ENCODE results near the gene STARD7. TPM values are rescaled to one million over a fixed set of nuclear protein-coding genes. Genes with fewer than 3 reads are reported as not detected.

The STARD7 gene
- total and polyA plus RNA-seq, 10 of the 15 experiments (the other 5 are each of a cell fraction or from before 2014, with no cell fraction given) = 85.4 to 237 (median 153) TPM

- TF ChIP-seq, protein P1, sequence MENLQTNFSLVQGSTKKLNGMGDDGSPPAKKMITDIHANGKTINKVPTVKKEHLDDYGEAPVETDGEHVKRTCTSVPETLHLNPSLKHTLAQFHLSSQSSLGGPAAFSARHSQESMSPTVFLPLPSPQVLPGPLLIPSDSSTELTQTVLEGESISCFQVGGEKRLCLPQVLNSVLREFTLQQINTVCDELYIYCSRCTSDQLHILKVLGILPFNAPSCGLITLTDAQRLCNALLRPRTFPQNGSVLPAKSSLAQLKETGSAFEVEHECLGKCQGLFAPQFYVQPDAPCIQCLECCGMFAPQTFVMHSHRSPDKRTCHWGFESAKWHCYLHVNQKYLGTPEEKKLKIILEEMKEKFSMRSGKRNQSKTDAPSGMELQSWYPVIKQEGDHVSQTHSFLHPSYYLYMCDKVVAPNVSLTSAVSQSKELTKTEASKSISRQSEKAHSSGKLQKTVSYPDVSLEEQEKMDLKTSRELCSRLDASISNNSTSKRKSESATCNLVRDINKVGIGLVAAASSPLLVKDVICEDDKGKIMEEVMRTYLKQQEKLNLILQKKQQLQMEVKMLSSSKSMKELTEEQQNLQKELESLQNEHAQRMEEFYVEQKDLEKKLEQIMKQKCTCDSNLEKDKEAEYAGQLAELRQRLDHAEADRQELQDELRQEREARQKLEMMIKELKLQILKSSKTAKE (IDR thresholded peaks at IDR 0.05; ENCODE audit: low read depth, poor library complexity, severe bottlenecking) = peak; percentile 18
- TF ChIP-seq STAT1 (conservative IDR thresholded peaks at IDR 0.05) = no peak
- TF ChIP-seq ATF7 (IDR thresholded peaks at IDR 0.05; ENCODE audit: low read depth) = peak; percentile 56
- TF ChIP-seq JUND (IDR thresholded peaks at IDR 0.05; ENCODE audit: low read depth, low read length) = no peak
- TF ChIP-seq GATAD2B (conservative IDR thresholded peaks at IDR 0.05; ENCODE audit: low read depth) = peak; percentile 98
- 0 out of 2 replicates have a peak, but pooled peaks have one; percentile 48 for TF ChIP-seq POLR2AphosphoS2 (IDR thresholded peaks at IDR 0.05; ENCODE audit: low read depth, low read length)
- peak; percentile 83 for TF ChIP-seq HDGF (IDR thresholded peaks at IDR 0.05)
- 0 out of 2 replicates have a peak, but pooled peaks have one; percentile 36 for TF ChIP-seq RCOR1 (conservative IDR thresholded peaks at IDR 0.05; ENCODE audit: low read depth, low read length)
- TF ChIP-seq ZBED1 (IDR thresholded peaks at IDR 0.05; ENCODE audit: borderline replicate concordance) = 0 out of 2 replicates have a peak, but pooled peaks have one; percentile 35
- TF ChIP-seq SMAD1 (IDR thresholded peaks at IDR 0.05; ENCODE audit: low read depth, partially characterized antibody) = peak; percentile 54
- TF ChIP-seq NBN (IDR thresholded peaks at IDR 0.05) = peak; percentile 66
- TF ChIP-seq, protein P2, sequence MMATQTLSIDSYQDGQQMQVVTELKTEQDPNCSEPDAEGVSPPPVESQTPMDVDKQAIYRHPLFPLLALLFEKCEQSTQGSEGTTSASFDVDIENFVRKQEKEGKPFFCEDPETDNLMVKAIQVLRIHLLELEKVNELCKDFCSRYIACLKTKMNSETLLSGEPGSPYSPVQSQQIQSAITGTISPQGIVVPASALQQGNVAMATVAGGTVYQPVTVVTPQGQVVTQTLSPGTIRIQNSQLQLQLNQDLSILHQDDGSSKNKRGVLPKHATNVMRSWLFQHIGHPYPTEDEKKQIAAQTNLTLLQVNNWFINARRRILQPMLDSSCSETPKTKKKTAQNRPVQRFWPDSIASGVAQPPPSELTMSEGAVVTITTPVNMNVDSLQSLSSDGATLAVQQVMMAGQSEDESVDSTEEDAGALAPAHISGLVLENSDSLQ (IDR thresholded peaks at IDR 0.05) = peak; percentile 44; the same call in 1 of the 2 replicates
- peak; percentile 59 for TF ChIP-seq CHD2 (IDR thresholded peaks at IDR 0.05; ENCODE audit: borderline replicate concordance, low read depth, low read length)
- TF ChIP-seq HCFC1 (IDR thresholded peaks at IDR 0.05; ENCODE audit: low read length) = 0 out of 2 replicates have a peak, but pooled peaks have one; percentile 6
- peak; percentile 48 to 64; a peak in 2 of 4 replicates for TF ChIP-seq EP300 (IDR thresholded peaks at IDR 0.05; ENCODE audit: borderline replicate concordance in 1 of 2, control insufficient read depth in 1 of 2, low read depth in 2 of 2, low read length in 2 of 2)
- no peak for TF ChIP-seq JUNB (IDR thresholded peaks at IDR 0.05)
- TF ChIP-seq ESRRA (IDR thresholded peaks at IDR 0.05; ENCODE audit: low read length) = 0 out of 2 replicates have a peak, but pooled peaks have one; percentile 39
- TF ChIP-seq BHLHE40 (IDR thresholded peaks at IDR 0.05; ENCODE audit: borderline replicate concordance in 1 of 2, low read depth in 2 of 2, low read length in 1 of 2) = peak; percentile 42 to 53; a peak in 2 of 4 replicates
- peak; percentile 51 for TF ChIP-seq SMARCA5 (IDR thresholded peaks at IDR 0.05)
- no peak for TF ChIP-seq YY1 (IDR thresholded peaks at IDR 0.05; ENCODE audit: low read depth, low read length)
- TF ChIP-seq TAF1 (IDR thresholded peaks at IDR 0.05; ENCODE audit: borderline replicate concordance, low read depth, low read length) = no peak
- TF ChIP-seq NFXL1 (IDR thresholded peaks at IDR 0.05; ENCODE audit: borderline replicate concordance) = no peak
- peak; percentile 53 to 78; a peak in 3 of 4 replicates for TF ChIP-seq IKZF2 (IDR thresholded peaks at IDR 0.05)
- TF ChIP-seq CTCF (IDR thresholded peaks at IDR 0.05 in 2 of 3, conservative IDR thresholded peaks at IDR 0.05 in 1 of 3; ENCODE audit: control insufficient read depth in 2 of 3, extremely low read depth in 1 of 3, insufficient read depth in 1 of 3, low read depth in 3 of 3, low read length in 3 of 3) = no peak; a peak in 1 of 6 replicates
- TF ChIP-seq IKZF1 (conservative IDR thresholded peaks at IDR 0.05) = peak; percentile 35
Observed at GRCh38 chr2:96156926-96157648, 51.5 kb downstream of the STARD7 start (continued).

All from GM12878 (cell line).